ENCODE data around the gene ACVRL1.

GRCh38 chr12:51960890-51961289 lies 53.6 kb downstream of the ACVRL1 start:
- TF ChIP-seq CTCF (IDR thresholded peaks at IDR 0.05) (no peak), POLR2A (IDR thresholded peaks at IDR 0.05) (no peak), POLR2AphosphoS5 (IDR thresholded peaks at IDR 0.05) (no peak), EP300 (IDR thresholded peaks at IDR 0.05; ENCODE audit: low read depth) (no peak)

Data from transverse colon (tissue), 4 donors.